WI38 (cell line): Measurements from ENCODE around the gene C1RL.

ENCODE experiments used
- H3K4me3 ChIP-seq: 2 replicates; pipeline ENCODE4 v1.5.1; 2011; ENCODE audit warnings: low read depth, mild to moderate bottlenecking, control low read depth, low read length
- CTCF ChIP-seq: IDR thresholded peaks from 2 replicates; pipeline ENCODE4 v1.5.1; 2012; ENCODE audit warnings: low read depth, mild to moderate bottlenecking, control low read depth, low read length

C1RL gene

GRCh38 chr12:7106082-7106481 lies 2.9 kb downstream of the C1RL start:
- no peak for TF ChIP-seq CTCF
- no peak overlapping the region for H3K4me3 ChIP-seq

- H3K4me3 ChIP-seq, result no peak overlapping the region
- no peak for TF ChIP-seq CTCF
Measured at GRCh38 chr12:7103837-7104584, 5.0 kb downstream of the C1RL start.

- H3K4me3 ChIP-seq, result no peak overlapping the region
- TF ChIP-seq CTCF, result no peak
Measured at GRCh38 chr12:7102582-7102981, 6.4 kb downstream of the C1RL start.

GRCh38 chr12:7101694-7102131 lies 7.3 kb downstream of the C1RL start:
- H3K4me3 ChIP-seq, result no peak overlapping the region
- TF ChIP-seq CTCF, result no peak

GRCh38 chr12:7101047-7101693 lies 7.8 kb downstream of the C1RL start:
- TF ChIP-seq CTCF, result no peak
- no peak overlapping the region for H3K4me3 ChIP-seq

GRCh38 chr12:7100239-7100638 lies 8.8 kb downstream of the C1RL start:
- no peak overlapping the region for H3K4me3 ChIP-seq
- no peak for TF ChIP-seq CTCF

- TF ChIP-seq CTCF, result no peak
- no peak overlapping the region for H3K4me3 ChIP-seq
Measured at GRCh38 chr12:7099290-7099996, 9.6 kb downstream of the C1RL start.
